SU-DHL-6 (cell line): ENCODE data around the gene EXOC1L.
"Not testable (repeated sequence)": the region's sequence is repeated elsewhere in the genome, so short reads cannot be mapped to it uniquely, and the experiment has no call there.

ENCODE experiments used
- H2AFZ ChIP-seq: fragments of 200-600 bp; sonication (generic); 2 replicates; pipeline ENCODE4 v1.6.1; 2014; ENCODE audit warnings: low read depth, mild to moderate bottlenecking, moderate library complexity, mixed read lengths, antibody characterized with exemption, low read length; ENCODE audit not compliant: severe bottlenecking
- H3F3A ChIP-seq: fragments of 200-600 bp; shearing (Covaris generic); 2 replicates; pipeline ENCODE4 v1.6.0; 2016; ENCODE audit warnings: antibody characterized with exemption, mild to moderate bottlenecking; ENCODE audit not compliant: insufficient read depth
- H3K27ac ChIP-seq: fragments of 200-600 bp; sonication (generic); 2 replicates; pipeline ENCODE4 v1.5.1; 2016; ENCODE audit warnings: low read depth, mild to moderate bottlenecking, low read length, moderate library complexity, mixed read lengths
- H3K27me3 ChIP-seq: fragments of 200-600 bp; sonication (generic), shearing (Covaris generic); 2 replicates; pipeline ENCODE4 v1.6.0; 2014; ENCODE audit warnings: mild to moderate bottlenecking, low read length
- H3K36me3 ChIP-seq: fragments of 200-600 bp; sonication (generic); 2 replicates; pipeline ENCODE4 v1.6.1; 2014; ENCODE audit warnings: mild to moderate bottlenecking, low read length, mixed read lengths
- H3K4me2 ChIP-seq: fragments of 300-600, 200-600 bp; shearing (Covaris generic), sonication (generic); 2 replicates; pipeline ENCODE4 v1.6.0; 2014; ENCODE audit warnings: low read length, low read depth, mild to moderate bottlenecking; ENCODE audit not compliant: poor library complexity, severe bottlenecking
- H3K4me3 ChIP-seq: fragments of 200-600 bp; sonication (generic); 2 replicates; pipeline ENCODE4 v1.5.1; 2014; ENCODE audit warnings: antibody characterized with exemption, low read length, mild to moderate bottlenecking, mixed read lengths; ENCODE audit not compliant: insufficient read depth, poor library complexity, severe bottlenecking
- H3K79me2 ChIP-seq: fragments of 200-600 bp; sonication (generic); 2 replicates; pipeline ENCODE4 v1.6.1; 2014; ENCODE audit warnings: mild to moderate bottlenecking, low read length, moderate library complexity; ENCODE audit not compliant: insufficient read depth
- H3K9ac ChIP-seq: fragments of 200-600 bp; sonication (generic); 2 replicates; pipeline ENCODE4 v1.7.0; 2014; ENCODE audit warnings: mild to moderate bottlenecking, low read length
- H3K9me2 ChIP-seq: fragments of 200-600 bp; sonication (generic); replicated peaks from 2 replicates; pipeline ENCODE4 v1.6.1; 2014; ENCODE audit warnings: low read length; ENCODE audit not compliant: insufficient read depth
- H3K9me3 ChIP-seq: fragments of 200-600 bp; sonication (generic); 2 replicates; pipeline ENCODE4 v1.6.1; 2014; ENCODE audit warnings: low read length, mixed read lengths; ENCODE audit not compliant: insufficient read depth
- H4K20me1 ChIP-seq: fragments of 200-600 bp; sonication (generic); 2 replicates; pipeline ENCODE4 v1.6.1; 2014; ENCODE audit warnings: low read depth, mild to moderate bottlenecking, antibody characterized with exemption, low read length, moderate library complexity, mixed read lengths
- CTCF ChIP-seq: fragments of 200-600 bp; sonication (generic); IDR thresholded peaks from one replicate; pipeline ENCODE4 v1.5.1; 2017; ENCODE audit warnings: antibody characterized with exemption, mild to moderate bottlenecking, low read length, moderate library complexity; ENCODE audit not compliant: insufficient read depth, poor library complexity, severe bottlenecking
- EZH2phosphoT487 ChIP-seq: fragments of 200-600 bp; sonication (generic), shearing (Covaris generic); conservative IDR thresholded peaks from 2 replicates; pipeline ENCODE4 v1.6.1; 2018; ENCODE audit warnings: mild to moderate bottlenecking, antibody characterized with exemption, low read length, moderate library complexity, mixed read lengths

Gene EXOC1L

GRCh38 chr4:55838356-55838755, 18.8 kb downstream of the EXOC1L start:
- H3K27me3 ChIP-seq = no peaks in the 10 kb centered on the region
- no peak overlapping the region for H3K4me2 ChIP-seq
- H3K9me3 ChIP-seq = no peaks in the 10 kb centered on the region
- no peak overlapping the region for H3K4me3 ChIP-seq
- H3K27ac ChIP-seq = no peak overlapping the region
- no peak overlapping the region for H2AFZ ChIP-seq
- H3K36me3 ChIP-seq = no peaks in the 10 kb centered on the region
- H3K9ac ChIP-seq = no peak overlapping the region
- H4K20me1 ChIP-seq = no peaks in the 10 kb centered on the region
- no peak for TF ChIP-seq CTCF
- no peak for TF ChIP-seq EZH2phosphoT487
- no peaks in the 10 kb centered on the region for H3K79me2 ChIP-seq
- no peaks in the 10 kb centered on the region for H3K9me2 ChIP-seq
- H3F3A ChIP-seq = no peaks in the 10 kb centered on the region

- Histone ChIP-seq H3K36me3 (no peaks in the 10 kb centered on the region), H3K9me2 (no peaks in the 10 kb centered on the region), H3K4me2 (no peak overlapping the region), H3K9me3 (no peaks in the 10 kb centered on the region), H4K20me1 (no peaks in the 10 kb centered on the region), H3K9ac (no peak overlapping the region), H3K27me3 (no peaks in the 10 kb centered on the region), H3K79me2 (no peaks in the 10 kb centered on the region), H3K4me3 (no peak overlapping the region), H3K27ac (no peak overlapping the region), H2AFZ (no peak overlapping the region), H3F3A (no peaks in the 10 kb centered on the region)
- TF ChIP-seq EZH2phosphoT487 (no peak), CTCF (no peak)
Observed at GRCh38 chr4:55838952-55839351, 19.4 kb downstream of the EXOC1L start.

- Histone ChIP-seq H3K36me3 (no peaks in the 10 kb centered on the region), H2AFZ (no peak overlapping the region), H3K9me3 (no peaks in the 10 kb centered on the region), H3K4me3 (no peak overlapping the region), H3K9me2 (no peaks in the 10 kb centered on the region), H3K9ac (no peak overlapping the region), H3F3A (no peaks in the 10 kb centered on the region), H3K79me2 (no peaks in the 10 kb centered on the region), H4K20me1 (no peaks in the 10 kb centered on the region), H3K4me2 (no peak overlapping the region), H3K27me3 (no peaks in the 10 kb centered on the region), H3K27ac (no peak overlapping the region)
- TF ChIP-seq CTCF = no peak
- TF ChIP-seq EZH2phosphoT487 = no peak
Observed at GRCh38 chr4:55840956-55841355, 21.4 kb downstream of the EXOC1L start.

- H3K4me2 ChIP-seq = not testable (repeated sequence)
Observed at GRCh38 chr4:55841373-55842239, 22.0 kb downstream of the EXOC1L start.

GRCh38 chr4:55842312-55842711, 22.7 kb downstream of the EXOC1L start:
- not testable (repeated sequence) for H3K9me2 ChIP-seq, H3F3A ChIP-seq, H3K27me3 ChIP-seq, H3K4me3 ChIP-seq, H3K36me3 ChIP-seq, H3K9ac ChIP-seq, H3K79me2 ChIP-seq, H3K27ac ChIP-seq, H4K20me1 ChIP-seq, H2AFZ ChIP-seq, H3K4me2 ChIP-seq, H3K9me3 ChIP-seq

More at GRCh38 chr4:55841373-55842239, 22.0 kb downstream of the EXOC1L start:
- not testable (repeated sequence) for H3F3A ChIP-seq, H3K9me2 ChIP-seq, H3K4me3 ChIP-seq, H4K20me1 ChIP-seq, H3K9me3 ChIP-seq, H3K9ac ChIP-seq, H3K79me2 ChIP-seq, H3K27ac ChIP-seq, H2AFZ ChIP-seq, H3K27me3 ChIP-seq, H3K36me3 ChIP-seq
